Suppressor macrophage treated with lipopolysaccharide for 4 hours (primary cell): ENCODE measurements around the gene SLC26A8.
A peak's percentile ranks its signal among the peaks of the same experiment; 100 is the strongest.
"Not testable (repeated sequence)": the region's sequence is repeated elsewhere in the genome, so short reads cannot be mapped to it uniquely, and the experiment has no call there.

Experiments
- DNase-seq: peaks from one replicate; pipeline ENCODE4 v3.0.0-alpha.2; 2020

SLC26A8 gene

GRCh38 chr6:35984701-35985100, 39.7 kb downstream of the SLC26A8 start:
- DNase-seq = no peak

GRCh38 chr6:35980991-35981645, 43.3 kb downstream of the SLC26A8 start:
- DNase-seq = no peak

GRCh38 chr6:35980126-35980525, 44.3 kb downstream of the SLC26A8 start:
- DNase-seq = not testable (repeated sequence)

- DNase-seq = no peak
Measured at GRCh38 chr6:35977308-35977707, 47.1 kb downstream of the SLC26A8 start.

- DNase-seq = peak; percentile 32
Measured at GRCh38 chr6:35973670-35974222, 50.7 kb downstream of the SLC26A8 start.

GRCh38 chr6:35972471-35973367, 51.7 kb downstream of the SLC26A8 start:
- no peak for DNase-seq

GRCh38 chr6:35970181-35970580, 54.3 kb downstream of the SLC26A8 start:
- peak; percentile 60 for DNase-seq

GRCh38 chr6:35969646-35970045, 54.8 kb downstream of the SLC26A8 start:
- DNase-seq = no peak

- DNase-seq = no peak
Measured at GRCh38 chr6:35968821-35969220, 55.6 kb downstream of the SLC26A8 start.

- no peak for DNase-seq
Measured at GRCh38 chr6:35967076-35967774, 57.2 kb downstream of the SLC26A8 start.

- no peak for DNase-seq
Measured at GRCh38 chr6:35962779-35963560, 61.5 kb downstream of the SLC26A8 start.

- no peak for DNase-seq
Measured at GRCh38 chr6:35960187-35960586, 64.3 kb downstream of the SLC26A8 start.

- DNase-seq = no peak
Measured at GRCh38 chr6:35955970-35956369, 68.5 kb downstream of the SLC26A8 start.

- DNase-seq = no peak
Measured at GRCh38 chr6:35955521-35955920, 68.9 kb downstream of the SLC26A8 start.

GRCh38 chr6:35955071-35955470, 69.4 kb downstream of the SLC26A8 start:
- DNase-seq = no peak

- DNase-seq = no peak
Measured at GRCh38 chr6:35954333-35954732, 70.1 kb downstream of the SLC26A8 start.

GRCh38 chr6:35948725-35949124, 75.7 kb downstream of the SLC26A8 start:
- DNase-seq = peak; percentile 11

GRCh38 chr6:35945650-35946025, 78.8 kb downstream of the SLC26A8 start:
- DNase-seq = no peak

- DNase-seq = no peak
Measured at GRCh38 chr6:35943390-35943789, 81.1 kb downstream of the SLC26A8 start.

GRCh38 chr6:35942355-35942754, 82.1 kb downstream of the SLC26A8 start:
- no peak for DNase-seq

GRCh38 chr6:35941170-35941569, 83.3 kb downstream of the SLC26A8 start:
- not testable (repeated sequence) for DNase-seq

GRCh38 chr6:35940014-35940413, 84.4 kb downstream of the SLC26A8 start:
- DNase-seq = not testable (repeated sequence)
